Progenitor cell of endocrine pancreas (in vitro differentiated cells): Measurements from ENCODE around the gene MIS18BP1. TPM values are rescaled to one million over a fixed set of nuclear protein-coding genes. Genes with fewer than 3 reads are reported as not detected.
"Not testable (repeated sequence)": the region's sequence is repeated elsewhere in the genome, so short reads cannot be mapped to it uniquely, and the experiment has no call there.

ENCODE experiments used
- DNase-seq: peaks from one replicate; pipeline ENCODE4 v3.0.0; 2021; ENCODE audit warnings: low spot score; ENCODE audit not compliant: unreplicated experiment
- H3K27ac Mint-ChIP-seq: 2 replicates; pipeline ENCODE4 v1.8.0; 2021; ENCODE audit warnings: mild to moderate bottlenecking, moderate library complexity, mixed read lengths
- H3K27me3 Mint-ChIP-seq: 2 replicates; pipeline ENCODE4 v1.8.0; 2021; ENCODE audit warnings: mixed read lengths
- H3K36me3 Mint-ChIP-seq: 2 replicates; pipeline ENCODE4 v1.8.0; 2022; ENCODE audit warnings: mixed read lengths; ENCODE audit not compliant: insufficient read depth
- H3K4me1 Mint-ChIP-seq: 2 replicates; pipeline ENCODE4 v1.8.0; 2021; ENCODE audit warnings: low read depth, mixed read lengths
- H3K4me3 Mint-ChIP-seq: 2 replicates; pipeline ENCODE4 v1.8.0; 2021; ENCODE audit warnings: low read depth, mild to moderate bottlenecking, moderate library complexity, mixed read lengths
- H3K9me3 Mint-ChIP-seq: 2 replicates; pipeline ENCODE4 v1.8.0; 2021; ENCODE audit warnings: low read depth, mixed read lengths
- long read RNA-seq: library from polyadenylated mRNA; unstranded; transcript quantifications from one replicate; pipeline ENCODE4 v2.0.0, GENCODE V29; 2020
- total RNA-seq: library from RNA; stranded (reverse); gene quantifications from 2 replicates; pipeline ENCODE4 v1.2.1, GENCODE V29; 2021
- TF ChIP-seq, protein P1 (sequence below): fragments of 200-600 bp; sonication (generic); IDR thresholded peaks from one replicate; pipeline ENCODE4 v1.5.0; 2021; ENCODE audit warnings: antibody characterized with exemption, mild to moderate bottlenecking; ENCODE audit not compliant: unreplicated experiment

Gene MIS18BP1
- 39.7 and 40.4 TPM in 2 replicates for total RNA-seq
- long read RNA-seq, partial matches to known transcripts = 76 of 94 reads
- long read RNA-seq, other reads (novel, unspliced or antisense) = 16 of 94 reads

DNA sequence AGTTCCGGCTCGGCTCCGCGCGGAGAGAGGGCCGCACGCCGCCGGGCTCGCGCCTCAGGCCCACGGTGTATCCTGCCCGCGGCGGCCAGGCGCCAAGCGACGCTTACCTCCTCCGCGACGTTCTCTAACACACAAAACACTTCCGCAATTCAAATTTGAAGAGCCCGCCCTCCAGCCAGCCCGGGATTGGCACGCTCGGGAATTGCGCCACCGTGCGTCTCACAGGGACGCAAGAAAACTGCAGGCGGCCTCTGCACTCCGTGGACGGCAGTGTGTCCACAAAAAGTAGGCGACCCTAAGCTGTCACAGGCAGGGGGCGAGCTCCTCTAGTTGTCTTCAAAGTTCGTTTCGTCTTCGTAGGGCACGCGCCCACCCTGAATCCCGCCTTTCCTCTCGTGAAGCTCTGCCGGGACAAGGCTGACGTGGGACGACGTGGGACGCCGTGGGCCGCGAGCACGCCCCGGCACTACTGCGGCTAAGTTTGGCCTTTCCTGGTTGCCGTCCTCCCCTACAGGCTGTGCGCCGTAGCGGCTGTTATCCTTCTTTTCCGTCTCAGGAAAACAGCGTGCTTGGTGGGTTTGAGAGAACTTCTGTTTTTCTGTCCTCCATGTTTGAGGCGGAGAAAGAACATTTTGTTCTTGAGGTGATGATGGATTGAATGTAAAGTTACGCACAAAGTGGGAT is at the start of gene MIS18BP1:
Gene MIS18BP1, minus strand, starts transcription at position 133 of the 684 bp plus-strand sequence. CDS start 5,916 bp downstream, outside the sequence.
- Mint-ChIP-seq H3K27ac (peak within 1 kb of the TSS; percentile 98), H3K9me3 (peaks cover 12% of the 10 kb centered on the region), H3K27me3 (no peaks in the 10 kb centered on the region), H3K36me3 (no peaks in the 10 kb centered on the region), H3K4me1 (peaks cover 8% of the 10 kb centered on the region), H3K4me3 (peak within 1 kb of the TSS; percentile 92)
- peak; percentile 91 for DNase-seq
- TF ChIP-seq, protein P1, sequence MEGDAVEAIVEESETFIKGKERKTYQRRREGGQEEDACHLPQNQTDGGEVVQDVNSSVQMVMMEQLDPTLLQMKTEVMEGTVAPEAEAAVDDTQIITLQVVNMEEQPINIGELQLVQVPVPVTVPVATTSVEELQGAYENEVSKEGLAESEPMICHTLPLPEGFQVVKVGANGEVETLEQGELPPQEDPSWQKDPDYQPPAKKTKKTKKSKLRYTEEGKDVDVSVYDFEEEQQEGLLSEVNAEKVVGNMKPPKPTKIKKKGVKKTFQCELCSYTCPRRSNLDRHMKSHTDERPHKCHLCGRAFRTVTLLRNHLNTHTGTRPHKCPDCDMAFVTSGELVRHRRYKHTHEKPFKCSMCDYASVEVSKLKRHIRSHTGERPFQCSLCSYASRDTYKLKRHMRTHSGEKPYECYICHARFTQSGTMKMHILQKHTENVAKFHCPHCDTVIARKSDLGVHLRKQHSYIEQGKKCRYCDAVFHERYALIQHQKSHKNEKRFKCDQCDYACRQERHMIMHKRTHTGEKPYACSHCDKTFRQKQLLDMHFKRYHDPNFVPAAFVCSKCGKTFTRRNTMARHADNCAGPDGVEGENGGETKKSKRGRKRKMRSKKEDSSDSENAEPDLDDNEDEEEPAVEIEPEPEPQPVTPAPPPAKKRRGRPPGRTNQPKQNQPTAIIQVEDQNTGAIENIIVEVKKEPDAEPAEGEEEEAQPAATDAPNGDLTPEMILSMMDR = peak; percentile 86

DNA sequence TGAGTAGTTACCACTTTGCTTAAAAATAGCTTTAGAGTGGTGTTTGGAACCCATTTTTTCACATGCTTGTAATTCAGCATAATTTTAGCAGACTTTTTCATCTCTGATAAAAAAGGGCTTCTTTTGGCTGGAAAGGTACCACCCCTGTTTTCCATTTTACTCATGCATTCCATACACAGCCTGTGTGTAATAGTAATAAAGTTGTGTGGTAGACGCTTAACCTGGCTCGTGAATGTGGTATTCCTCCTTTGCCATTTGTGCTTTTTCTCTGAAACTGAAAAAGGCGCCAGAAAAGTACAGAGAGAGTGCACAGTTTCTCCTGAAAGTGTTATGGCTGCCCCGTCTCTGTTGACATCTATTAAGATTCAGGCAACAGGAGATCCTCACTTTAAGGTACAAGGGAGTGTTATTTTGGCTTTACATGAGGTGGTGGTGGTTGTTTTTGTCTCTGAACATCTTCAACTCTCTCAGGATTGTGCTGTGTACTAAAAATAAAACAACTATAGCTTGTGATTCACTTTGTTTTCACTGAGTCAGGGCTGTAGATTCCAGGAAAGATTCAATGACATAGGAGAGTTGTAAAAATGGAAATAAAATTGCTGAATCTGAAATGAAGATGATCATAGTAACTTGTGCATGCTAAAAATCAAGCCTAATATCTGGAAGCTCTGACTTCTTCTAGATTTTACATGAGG is 45.6 kb upstream of the MIS18BP1 start:
- no peaks in the 10 kb centered on the region for H3K27me3 Mint-ChIP-seq
- H3K27ac Mint-ChIP-seq = no peak overlapping the region

DNA sequence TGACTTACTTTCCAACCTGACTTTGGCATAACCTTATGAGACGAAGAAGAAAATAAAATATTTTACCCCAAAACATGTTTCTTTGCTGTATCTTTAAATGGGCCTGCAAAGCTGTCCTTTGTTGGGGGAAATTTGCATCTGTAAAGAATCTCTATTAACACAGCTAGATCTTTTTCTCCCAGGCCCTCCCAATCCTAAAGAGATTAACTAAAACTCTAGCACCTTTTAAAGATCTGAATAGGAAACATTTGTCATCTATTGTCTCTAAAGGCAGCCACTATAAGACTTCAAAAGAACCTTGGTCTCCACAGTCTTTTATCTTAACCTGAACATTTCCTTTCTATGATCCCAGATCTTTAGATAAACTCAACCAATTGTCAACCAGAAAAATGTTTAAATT is 41.8 kb upstream of the MIS18BP1 start:
- H3K4me1 Mint-ChIP-seq, H3K9me3 Mint-ChIP-seq, H3K4me3 Mint-ChIP-seq, H3K36me3 Mint-ChIP-seq, DNase-seq, H3K27ac Mint-ChIP-seq, H3K27me3 Mint-ChIP-seq: not testable (repeated sequence)

More for the DNA sequence above, 45.6 kb upstream of the MIS18BP1 start:
- TF ChIP-seq, protein P1 = no peak
- Mint-ChIP-seq H3K4me3 (no peak overlapping the region), H3K9me3 (no peaks in the 10 kb centered on the region), H3K36me3 (no peaks in the 10 kb centered on the region), H3K4me1 (no peaks in the 10 kb centered on the region)
- no peak for DNase-seq

DNA sequence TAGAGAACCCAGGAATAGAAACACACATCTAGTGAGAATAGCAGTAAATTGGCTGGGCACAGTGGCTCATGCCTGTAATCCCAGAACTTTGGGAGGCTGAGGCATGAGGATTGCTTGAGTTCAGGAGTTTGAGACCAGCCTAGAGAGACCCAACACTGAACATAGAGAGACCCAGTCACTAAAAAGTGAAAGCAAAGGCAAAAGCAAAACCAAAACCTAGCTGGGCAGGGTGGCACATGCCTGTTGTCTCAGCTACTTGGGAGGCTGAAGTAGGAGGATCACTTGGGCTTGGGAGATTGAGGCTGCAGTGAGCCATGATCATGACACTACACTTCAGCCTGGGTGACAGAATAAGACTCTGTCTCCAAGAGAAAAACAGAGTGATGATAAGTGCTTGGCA is 37.5 kb upstream of the MIS18BP1 start:
- Mint-ChIP-seq H3K9me3 (no peaks in the 10 kb centered on the region), H3K36me3 (no peaks in the 10 kb centered on the region), H3K4me3 (no peak overlapping the region), H3K4me1 (no peaks in the 10 kb centered on the region), H3K27ac (no peak overlapping the region), H3K27me3 (no peaks in the 10 kb centered on the region)
- DNase-seq = no peak
- TF ChIP-seq, protein P1 = no peak

DNA sequence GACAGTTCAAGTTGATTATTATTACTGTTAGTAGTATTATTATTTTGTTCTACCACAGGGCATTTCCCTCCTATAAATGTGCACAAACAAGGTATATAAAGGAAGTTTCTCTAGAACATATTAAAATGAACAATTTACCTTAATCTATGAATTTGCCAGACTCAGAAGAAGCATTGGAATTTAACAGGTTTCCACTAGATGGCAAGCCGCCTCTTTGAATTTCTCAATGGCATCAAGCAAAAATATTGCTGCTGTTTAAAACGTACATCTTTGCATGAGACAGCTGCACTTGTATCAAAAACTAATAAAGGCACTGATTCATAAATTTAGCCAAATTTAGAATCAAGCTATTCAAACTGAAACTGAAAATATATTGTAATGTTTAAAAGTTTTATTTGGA is 34.6 kb upstream of the MIS18BP1 start:
- H3K27me3 Mint-ChIP-seq = no peaks in the 10 kb centered on the region

More for the DNA sequence above, 34.6 kb upstream of the MIS18BP1 start:
- no peaks in the 10 kb centered on the region for H3K36me3 Mint-ChIP-seq
- H3K9me3 Mint-ChIP-seq = no peaks in the 10 kb centered on the region
- no peak overlapping the region for H3K4me3 Mint-ChIP-seq
- H3K4me1 Mint-ChIP-seq = no peaks in the 10 kb centered on the region
- TF ChIP-seq, protein P1 = no peak
- no peak for DNase-seq
- no peak overlapping the region for H3K27ac Mint-ChIP-seq
